Activated CD4-positive, alpha-beta T cell treated with anti-CD3 and anti-CD28 coated beads for 4 hours (primary cell): ENCODE data around the gene NTRK2.

Experiments used
- DNase-seq, 2 donors: peaks; one replicate each; pipeline ENCODE4 v3.0.0-alpha.2; 2020

NTRK2 gene

DNA sequence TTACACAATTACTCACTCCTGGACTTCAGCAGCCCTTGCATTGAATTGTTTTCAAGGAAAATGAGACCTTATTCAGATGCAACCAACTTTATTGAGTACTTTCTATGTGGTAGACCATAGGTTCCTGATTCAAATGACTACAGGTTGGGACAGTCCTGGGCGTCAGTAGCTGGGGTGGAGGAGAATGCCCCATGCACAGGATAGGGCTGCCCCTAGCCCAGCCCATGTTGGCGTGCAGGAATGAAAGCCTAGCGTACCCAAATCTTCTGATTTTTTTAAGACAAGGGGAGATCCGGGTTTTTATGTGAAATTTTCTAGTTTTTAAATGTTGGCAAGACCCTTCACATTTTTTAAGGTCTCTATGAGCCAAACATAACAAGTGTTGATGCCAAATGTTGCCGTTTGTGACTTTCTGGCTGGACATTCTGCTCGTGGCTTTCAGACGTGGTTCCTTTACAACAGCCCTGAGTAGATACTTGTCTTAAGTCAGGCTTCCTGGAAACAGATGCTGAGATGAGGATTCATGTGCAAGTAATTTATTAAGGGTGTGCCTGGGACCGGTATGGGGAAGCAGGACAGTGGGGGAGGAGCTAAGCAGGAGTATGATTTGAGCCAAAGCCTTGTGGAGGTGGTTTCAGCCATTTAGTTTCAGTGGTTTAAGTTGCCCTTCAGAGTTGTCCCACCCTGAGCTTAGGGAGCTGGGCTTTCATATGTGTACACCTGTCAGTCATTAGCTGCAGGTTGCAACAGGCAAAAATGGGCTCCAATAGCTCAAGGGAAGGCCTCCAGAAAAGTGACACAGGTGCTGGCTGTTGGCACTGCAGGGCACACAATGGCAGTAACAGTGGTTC, 154.1 kb downstream of the NTRK2 start:
- no peak for DNase-seq

DNA sequence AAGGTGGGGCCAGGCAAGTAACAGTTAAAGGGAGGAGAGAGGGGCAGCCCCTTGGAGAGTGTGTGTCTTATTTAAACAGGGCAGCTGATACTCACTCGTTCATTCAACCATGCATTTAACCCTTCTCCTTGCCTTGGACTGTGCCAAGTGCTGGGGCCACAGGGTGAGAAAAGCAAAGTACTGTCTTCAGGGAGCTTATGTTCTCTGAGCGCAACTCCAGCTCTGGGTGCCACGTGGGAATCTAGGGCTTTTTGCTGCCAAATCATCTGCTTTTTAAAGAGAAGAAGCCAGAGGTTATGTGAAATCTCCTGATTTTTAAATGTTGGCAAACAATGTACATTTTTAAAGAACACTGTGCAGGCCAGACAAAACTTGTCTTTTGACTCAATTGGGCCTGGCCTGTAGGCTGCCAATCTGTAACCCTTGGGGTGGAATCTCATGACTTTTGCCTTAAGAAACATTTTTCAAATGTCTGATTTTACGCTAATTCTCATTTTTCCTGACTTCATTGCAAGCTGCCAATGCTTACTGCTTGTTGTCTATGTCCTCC, 157.8 kb downstream of the NTRK2 start:
- no peak for DNase-seq

DNA sequence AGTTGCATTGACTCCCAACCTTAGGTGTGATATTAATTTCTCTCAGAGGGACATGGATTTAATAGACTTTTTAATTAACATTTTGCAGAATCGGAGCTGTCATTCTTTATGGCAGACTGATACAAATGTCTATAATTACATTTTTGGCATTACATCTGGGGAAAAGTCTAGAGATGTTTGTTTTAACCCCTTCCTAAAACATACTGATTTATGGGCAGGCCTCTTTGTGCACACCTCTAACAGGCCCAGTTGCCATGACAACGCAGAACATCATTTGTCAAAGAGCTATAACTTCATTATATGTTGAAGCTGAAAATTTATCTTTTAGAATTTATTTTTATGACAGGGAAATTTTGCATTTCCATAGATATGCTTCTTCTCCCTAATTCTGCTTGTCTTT, 158.5 kb downstream of the NTRK2 start:
- no peak for DNase-seq

DNA sequence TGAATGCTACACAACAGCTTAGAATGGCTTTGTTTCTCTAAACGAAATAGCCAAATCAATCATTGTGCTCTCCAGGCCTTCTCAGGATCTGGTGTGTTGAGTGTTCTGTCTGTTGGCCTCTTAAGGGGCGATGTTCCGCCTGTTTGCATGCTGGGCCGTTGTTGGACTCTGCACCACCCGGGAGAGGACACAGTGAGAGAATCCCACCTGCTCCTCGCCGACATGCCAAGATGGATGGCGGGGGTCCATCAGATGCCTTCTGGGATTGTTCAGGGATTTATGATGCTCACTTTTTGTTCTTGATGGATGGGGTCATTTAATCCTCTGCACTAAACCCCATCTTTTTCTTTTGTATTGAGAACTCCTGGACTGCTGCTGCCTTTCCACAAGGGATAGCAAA, 159.9 kb downstream of the NTRK2 start:
- DNase-seq: no peak

- DNase-seq: no peak
Measured at GRCh38 chr9:84829997-84830696, 160.6 kb downstream of the NTRK2 start.

DNA sequence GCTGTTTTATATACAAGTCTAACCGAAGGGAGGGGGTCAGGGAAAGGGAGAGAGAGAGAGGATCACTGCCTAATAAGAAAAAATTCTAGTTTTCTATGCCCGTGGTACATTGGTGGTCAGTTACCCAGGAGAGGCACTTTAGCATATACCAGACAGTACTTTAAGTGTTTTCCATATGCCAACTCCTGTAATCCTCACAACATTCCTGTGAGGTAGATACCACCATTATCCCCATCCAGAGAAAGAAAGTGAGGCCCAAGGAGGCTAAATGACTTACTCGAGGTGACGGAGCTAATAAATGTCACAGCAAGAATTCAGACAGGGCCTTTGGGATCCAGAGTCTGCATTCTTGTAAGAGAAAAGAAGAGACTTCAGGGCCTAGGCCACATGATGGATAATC, 161.8 kb downstream of the NTRK2 start:
- no peak for DNase-seq

GRCh38 chr9:84832453-84832852, 162.9 kb downstream of the NTRK2 start:
- DNase-seq: no peak

- no peak for DNase-seq
Measured at GRCh38 chr9:84834426-84834825, 164.9 kb downstream of the NTRK2 start.

DNA sequence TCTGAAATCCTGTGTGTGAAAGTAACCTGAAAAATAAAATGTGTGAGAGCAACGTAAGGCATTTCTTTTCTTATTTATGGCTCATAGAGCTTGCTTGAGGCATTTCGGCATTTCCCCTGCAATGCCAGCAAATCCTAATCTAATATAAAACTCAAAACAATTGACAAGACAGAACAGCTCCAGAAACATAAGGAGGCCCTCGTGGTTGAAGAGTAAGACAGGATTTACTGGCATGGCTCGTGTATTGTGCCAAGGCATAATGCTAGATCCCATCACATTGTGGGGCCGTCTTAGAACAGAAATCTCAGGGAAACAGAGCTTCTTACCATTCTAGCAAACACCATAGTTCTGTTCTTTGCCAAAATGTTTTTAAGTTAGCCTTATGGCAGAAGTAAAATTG, 166.2 kb downstream of the NTRK2 start:
- no peak for DNase-seq

- DNase-seq: no peak
Measured at GRCh38 chr9:84838879-84839278, 169.3 kb downstream of the NTRK2 start.

DNA sequence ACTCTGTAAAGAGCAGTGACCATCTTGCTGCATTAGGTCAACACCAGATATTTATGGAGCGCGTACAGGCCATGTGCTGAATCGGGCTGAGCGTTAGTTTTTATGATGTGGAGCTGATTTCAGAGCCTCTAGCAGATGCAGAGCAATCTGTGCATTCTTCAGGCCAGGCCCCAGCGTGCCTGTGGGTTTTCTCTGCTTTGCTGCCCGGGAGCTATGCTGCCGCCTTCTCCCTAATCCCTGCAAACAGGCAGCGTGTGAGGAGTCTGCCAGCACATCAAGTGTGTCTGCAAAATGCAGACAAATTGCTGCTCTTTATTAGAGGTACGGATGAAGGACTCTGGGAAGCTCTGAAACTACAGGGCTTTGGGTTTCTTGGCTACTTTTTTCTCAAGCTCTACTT, 170.0 kb downstream of the NTRK2 start:
- no peak for DNase-seq

DNA sequence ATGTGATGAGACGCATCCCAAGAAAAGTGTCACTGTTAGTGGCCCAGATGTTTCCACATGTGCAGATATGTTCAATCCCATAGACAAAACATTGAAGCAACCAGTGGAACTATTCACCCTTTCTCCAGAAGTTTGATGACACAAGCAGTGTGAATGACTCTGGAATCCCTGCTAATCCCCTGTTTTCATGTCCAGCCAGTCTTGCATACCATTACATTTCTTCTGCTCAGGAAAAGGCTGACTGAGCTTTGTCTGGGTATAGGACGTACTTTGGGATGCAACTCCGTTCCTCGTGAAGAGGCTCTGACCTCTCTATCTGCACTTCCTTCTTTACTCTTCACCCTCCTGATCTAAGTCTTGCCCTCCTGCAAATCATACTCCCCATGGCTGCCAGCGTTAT, 172.4 kb downstream of the NTRK2 start:
- no peak for DNase-seq

DNA sequence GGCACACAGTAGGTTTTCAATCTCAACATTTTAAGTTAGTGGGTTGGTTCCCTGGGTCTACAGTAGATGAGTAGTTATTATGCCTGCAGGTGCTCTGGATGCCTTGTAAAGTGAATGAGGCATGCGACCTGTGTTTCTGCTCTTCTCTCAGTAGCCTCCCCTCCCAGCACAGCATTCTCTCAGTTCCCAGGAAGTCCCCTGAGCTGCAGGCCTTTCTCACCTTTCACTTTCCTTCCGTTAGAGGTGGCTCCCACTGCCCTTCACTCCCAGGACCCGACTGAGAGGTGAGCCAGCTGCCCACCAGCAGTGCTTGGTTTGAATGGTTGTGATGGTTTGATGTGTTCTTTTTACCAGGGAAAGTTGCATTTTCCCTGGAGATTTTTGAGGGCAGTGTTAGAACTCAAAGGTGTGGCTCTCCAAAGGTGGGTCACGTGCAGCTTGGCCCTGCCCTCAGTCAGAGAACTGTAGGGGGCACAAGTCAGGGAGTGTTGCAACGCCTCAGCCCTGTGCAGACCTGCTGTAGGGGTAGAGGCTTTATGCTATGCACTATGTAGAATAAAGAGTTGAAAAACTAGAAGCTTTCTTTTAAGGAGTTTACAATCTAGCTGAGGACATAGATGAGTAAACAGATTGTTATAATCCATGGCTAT, 173.8 kb downstream of the NTRK2 start:
- DNase-seq: no peak

- DNase-seq: no peak
Measured at GRCh38 chr9:84845956-84846900, 176.7 kb downstream of the NTRK2 start.

- DNase-seq: no peak
Measured at GRCh38 chr9:84846906-84847305, 177.4 kb downstream of the NTRK2 start.

DNA sequence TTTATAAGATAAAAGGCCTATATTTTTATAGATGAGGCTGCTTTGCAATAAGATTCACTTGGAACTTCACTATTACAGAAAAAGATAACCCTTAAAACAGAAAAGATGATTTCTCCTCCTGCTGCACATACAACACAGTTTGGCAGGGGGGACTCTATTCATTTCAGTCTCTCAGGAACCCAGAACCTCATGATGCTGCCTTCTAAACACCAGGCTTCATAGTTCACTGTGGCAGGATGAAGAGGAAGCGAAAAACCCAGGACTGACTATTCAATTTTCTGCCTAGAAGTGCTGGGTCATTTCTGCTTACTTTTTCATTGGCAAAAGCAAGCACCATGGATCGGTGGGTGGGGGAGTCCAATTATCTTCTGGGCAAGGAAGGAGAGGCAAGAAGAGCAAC, 179.5 kb downstream of the NTRK2 start:
- DNase-seq: no peak

DNA sequence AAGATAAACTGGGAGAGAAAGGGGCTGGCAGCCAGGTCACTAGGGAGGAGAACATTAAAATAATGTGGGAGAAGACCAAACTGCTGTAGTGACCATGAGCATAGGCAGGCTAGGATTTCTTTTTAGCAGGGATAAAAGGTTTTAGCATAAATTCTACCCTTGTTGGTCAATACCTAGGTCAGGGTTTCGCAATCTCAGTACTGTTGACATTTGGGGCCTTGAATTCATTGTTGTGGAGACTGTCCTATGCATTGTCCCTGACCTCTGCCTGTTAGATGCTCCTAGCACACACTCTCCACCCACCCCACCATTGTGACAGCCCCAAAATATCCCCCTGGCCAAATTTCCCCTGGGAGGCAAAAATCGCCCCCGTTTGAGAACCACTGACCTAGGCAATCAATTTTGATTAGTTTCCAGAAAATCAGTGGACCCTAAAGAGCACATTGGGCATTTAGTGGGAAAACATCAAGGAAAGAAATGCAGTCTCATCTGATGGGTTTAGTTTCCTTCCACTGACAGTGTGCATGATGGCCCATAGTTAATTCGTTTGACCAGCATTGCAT, 181.4 kb downstream of the NTRK2 start:
- DNase-seq: no peak

DNA sequence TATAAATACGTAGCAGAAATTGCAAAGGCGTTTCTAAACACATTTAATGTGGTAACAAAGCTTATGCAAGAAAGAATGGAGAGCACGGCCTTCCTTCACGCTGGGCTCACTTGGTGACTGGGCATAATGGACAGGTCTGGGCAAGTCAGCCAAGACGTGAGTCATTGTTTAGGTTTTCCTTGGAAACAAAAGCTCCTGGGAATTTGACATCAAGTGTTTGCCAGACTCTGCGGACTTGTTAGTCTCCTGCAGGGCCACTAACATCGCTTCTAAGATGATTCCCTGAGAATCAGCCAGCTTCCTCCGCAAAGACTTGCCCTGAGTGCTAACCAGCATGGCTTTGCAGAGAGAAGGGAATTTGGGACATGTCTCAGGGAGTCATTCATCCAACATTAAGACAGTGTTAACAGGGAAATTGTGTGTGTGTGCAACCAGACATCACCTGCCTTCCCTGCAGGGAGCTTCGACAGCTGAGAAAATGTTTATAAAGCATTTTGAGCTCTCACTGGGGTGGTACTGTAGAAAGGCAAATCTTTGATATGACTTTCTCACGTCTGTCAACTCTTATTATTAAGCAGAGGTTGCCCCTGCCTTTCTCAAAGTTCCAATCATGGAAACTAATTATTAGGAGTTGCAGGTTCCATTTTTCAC, 182.5 kb downstream of the NTRK2 start:
- DNase-seq: no peak

DNA sequence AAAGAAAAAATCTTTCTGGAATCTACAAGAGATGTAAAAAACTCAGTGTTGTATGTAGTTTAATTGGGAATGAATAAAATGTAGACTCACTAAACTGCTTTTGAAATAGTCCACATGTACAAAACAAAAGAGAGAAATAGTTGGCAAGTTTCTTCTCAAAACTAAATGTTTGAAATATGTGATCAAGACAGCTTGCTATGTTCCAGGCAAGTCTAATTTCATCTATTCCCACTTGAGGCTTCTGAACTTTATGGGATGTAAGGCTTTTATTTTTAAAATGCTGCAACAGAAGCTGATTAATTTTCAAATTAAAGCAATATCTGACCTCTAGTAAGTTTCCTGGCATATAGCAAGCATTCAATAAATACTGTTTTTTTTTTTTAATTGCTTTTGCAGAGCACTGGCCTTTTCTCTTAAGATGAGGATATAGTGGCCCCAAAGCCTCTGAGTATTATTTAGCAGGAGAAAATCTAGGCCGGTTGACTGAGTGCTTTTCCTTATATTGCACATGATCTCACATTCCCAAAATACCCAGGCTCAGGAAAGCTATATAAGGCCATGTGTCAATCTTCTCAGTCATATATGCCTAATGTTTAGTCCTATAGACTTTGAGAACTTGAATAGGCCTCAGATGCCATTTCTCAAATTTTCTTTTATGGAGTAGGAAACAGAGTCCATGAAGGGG, 183.2 kb downstream of the NTRK2 start:
- DNase-seq: no peak

GRCh38 chr9:84856181-84856632, 186.7 kb downstream of the NTRK2 start:
- DNase-seq: no peak

GRCh38 chr9:84857211-84857610, 187.7 kb downstream of the NTRK2 start:
- no peak for DNase-seq
